Raji (cell line): ENCODE measurements around the gene ABCG4.

Experiments used
- POLR2A ChIP-seq: IDR thresholded peaks from 2 replicates; pipeline ENCODE4 v1.6.1; 2011; ENCODE audit warnings: low read depth, low read length, control low read depth; ENCODE audit not compliant: insufficient read depth

The ABCG4 gene

GRCh38 chr11:119134389-119134978 is 14.4 kb upstream of the ABCG4 start:
- no peak for TF ChIP-seq POLR2A

- no peak for TF ChIP-seq POLR2A
Observed at GRCh38 chr11:119144825-119145486, 3.9 kb upstream of the ABCG4 start.

GRCh38 chr11:119145551-119145950 is 3.3 kb upstream of the ABCG4 start:
- TF ChIP-seq POLR2A: no peak

GRCh38 chr11:119147604-119148333 is 1.1 kb upstream of the ABCG4 start:
- TF ChIP-seq POLR2A: no peak

GRCh38 chr11:119148720-119149017 is 183 bp upstream of the ABCG4 start:
- TF ChIP-seq POLR2A: no peak

- TF ChIP-seq POLR2A: no peak
Observed at GRCh38 chr11:119149786-119150275, 979 bp downstream of the ABCG4 start.

GRCh38 chr11:119152043-119152442 is 3.2 kb downstream of the ABCG4 start:
- no peak for TF ChIP-seq POLR2A

- TF ChIP-seq POLR2A: no peak
Observed at GRCh38 chr11:119152604-119153003, 3.8 kb downstream of the ABCG4 start.

- TF ChIP-seq POLR2A: no peak
Observed at GRCh38 chr11:119153049-119153818, 4.4 kb downstream of the ABCG4 start.

- no peak for TF ChIP-seq POLR2A
Observed at GRCh38 chr11:119154178-119154577, 5.3 kb downstream of the ABCG4 start.

GRCh38 chr11:119155733-119156492 is 7.1 kb downstream of the ABCG4 start:
- no peak for TF ChIP-seq POLR2A

GRCh38 chr11:119156496-119156895 is 7.6 kb downstream of the ABCG4 start:
- no peak for TF ChIP-seq POLR2A

GRCh38 chr11:119157063-119157462 is 8.2 kb downstream of the ABCG4 start:
- no peak for TF ChIP-seq POLR2A

- no peak for TF ChIP-seq POLR2A
Observed at GRCh38 chr11:119158467-119158866, 9.6 kb downstream of the ABCG4 start.

GRCh38 chr11:119160151-119160550 is 11.3 kb downstream of the ABCG4 start:
- TF ChIP-seq POLR2A: no peak

GRCh38 chr11:119161871-119162270 is 13.0 kb downstream of the ABCG4 start:
- no peak for TF ChIP-seq POLR2A
